Epithelial cell of proximal tubule (primary cell): ENCODE measurements around the gene MCOLN2. TPM values are rescaled to one million over a fixed set of nuclear protein-coding genes. Genes with fewer than 3 reads are reported as not detected.
A peak's percentile ranks its signal among the peaks of the same experiment; 100 is the strongest.

Source experiments
- DNase-seq: peaks from one replicate; pipeline ENCODE4 v3.0.0-alpha.2; 2011; ENCODE audit warnings: low read depth
- H3K4me3 ChIP-seq: 2 replicates; pipeline ENCODE4 v1.5.1; 2011; ENCODE audit warnings: low read depth, mild to moderate bottlenecking, low read length
- total RNA-seq: library from RNA; depleted of rRNA; stranded (reverse); fragments of >200 nt; gene quantifications from 2 replicates; pipeline ENCODE4 v1.2.3, GENCODE V29; 2015
- TF ChIP-seq, protein P1 (sequence below): conservative IDR thresholded peaks from 2 replicates; pipeline ENCODE4 v1.5.1; 2012; ENCODE audit warnings: low read depth, mild to moderate bottlenecking, low read length

Gene MCOLN2
- total RNA-seq, 1 donor from 2014 or later, result 3.5 TPM

DNA sequence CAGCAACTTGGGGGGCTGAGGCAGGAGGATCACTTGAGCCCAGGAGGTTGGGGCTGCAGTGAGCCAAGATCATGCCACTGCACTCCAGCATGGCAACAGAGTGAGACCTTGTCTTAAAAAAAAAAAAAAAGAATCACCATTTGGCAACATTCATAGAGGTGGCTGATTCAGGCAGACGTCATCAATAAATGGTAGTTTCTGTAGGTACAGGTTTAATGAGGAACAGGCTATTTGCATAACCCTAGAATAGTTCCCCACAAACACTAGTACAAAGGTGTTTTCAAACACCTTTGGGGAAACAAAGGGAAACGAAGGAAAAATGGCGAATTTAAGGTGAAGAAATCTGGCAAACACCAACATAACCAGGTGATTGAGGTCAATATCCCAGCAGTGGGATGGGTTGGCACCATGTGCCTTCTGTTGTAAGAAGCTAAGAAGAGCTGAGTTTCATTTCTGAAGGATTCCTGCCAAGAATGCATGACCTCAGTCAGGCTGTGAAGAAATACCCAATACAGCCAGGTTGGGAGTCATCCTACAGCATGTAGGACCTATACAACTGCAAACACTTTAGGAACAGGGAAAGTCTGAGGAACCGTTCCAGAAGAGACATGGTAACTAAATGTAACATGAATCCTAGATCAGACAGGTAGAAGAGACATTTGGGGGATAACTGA lies 109.5 kb downstream of the MCOLN2 start:
- peak; percentile 65 for DNase-seq
- TF ChIP-seq, protein P1, sequence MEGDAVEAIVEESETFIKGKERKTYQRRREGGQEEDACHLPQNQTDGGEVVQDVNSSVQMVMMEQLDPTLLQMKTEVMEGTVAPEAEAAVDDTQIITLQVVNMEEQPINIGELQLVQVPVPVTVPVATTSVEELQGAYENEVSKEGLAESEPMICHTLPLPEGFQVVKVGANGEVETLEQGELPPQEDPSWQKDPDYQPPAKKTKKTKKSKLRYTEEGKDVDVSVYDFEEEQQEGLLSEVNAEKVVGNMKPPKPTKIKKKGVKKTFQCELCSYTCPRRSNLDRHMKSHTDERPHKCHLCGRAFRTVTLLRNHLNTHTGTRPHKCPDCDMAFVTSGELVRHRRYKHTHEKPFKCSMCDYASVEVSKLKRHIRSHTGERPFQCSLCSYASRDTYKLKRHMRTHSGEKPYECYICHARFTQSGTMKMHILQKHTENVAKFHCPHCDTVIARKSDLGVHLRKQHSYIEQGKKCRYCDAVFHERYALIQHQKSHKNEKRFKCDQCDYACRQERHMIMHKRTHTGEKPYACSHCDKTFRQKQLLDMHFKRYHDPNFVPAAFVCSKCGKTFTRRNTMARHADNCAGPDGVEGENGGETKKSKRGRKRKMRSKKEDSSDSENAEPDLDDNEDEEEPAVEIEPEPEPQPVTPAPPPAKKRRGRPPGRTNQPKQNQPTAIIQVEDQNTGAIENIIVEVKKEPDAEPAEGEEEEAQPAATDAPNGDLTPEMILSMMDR, result no peak
- no peak overlapping the region for H3K4me3 ChIP-seq

DNA sequence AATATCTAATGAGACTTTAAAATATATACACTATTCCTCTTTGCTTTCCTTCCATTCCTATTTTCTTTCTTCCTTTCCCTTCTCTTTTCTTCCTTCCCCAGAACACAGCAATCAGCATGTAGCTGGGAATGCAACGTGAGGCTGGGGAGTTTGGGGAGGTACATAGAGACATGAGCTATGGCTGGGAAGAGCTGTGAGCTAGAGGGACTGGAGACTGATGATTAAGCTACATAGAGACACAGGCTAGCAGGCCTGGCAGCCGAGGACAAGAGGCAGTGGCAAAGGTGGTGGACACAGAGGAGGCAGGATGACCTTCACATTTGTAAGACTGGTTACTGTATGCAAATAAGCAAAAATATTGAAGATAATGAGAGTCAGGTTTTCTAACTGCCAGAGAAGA lies 111.4 kb downstream of the MCOLN2 start:
- no peak overlapping the region for H3K4me3 ChIP-seq
- DNase-seq, result no peak
- TF ChIP-seq, protein P1, result no peak

DNA sequence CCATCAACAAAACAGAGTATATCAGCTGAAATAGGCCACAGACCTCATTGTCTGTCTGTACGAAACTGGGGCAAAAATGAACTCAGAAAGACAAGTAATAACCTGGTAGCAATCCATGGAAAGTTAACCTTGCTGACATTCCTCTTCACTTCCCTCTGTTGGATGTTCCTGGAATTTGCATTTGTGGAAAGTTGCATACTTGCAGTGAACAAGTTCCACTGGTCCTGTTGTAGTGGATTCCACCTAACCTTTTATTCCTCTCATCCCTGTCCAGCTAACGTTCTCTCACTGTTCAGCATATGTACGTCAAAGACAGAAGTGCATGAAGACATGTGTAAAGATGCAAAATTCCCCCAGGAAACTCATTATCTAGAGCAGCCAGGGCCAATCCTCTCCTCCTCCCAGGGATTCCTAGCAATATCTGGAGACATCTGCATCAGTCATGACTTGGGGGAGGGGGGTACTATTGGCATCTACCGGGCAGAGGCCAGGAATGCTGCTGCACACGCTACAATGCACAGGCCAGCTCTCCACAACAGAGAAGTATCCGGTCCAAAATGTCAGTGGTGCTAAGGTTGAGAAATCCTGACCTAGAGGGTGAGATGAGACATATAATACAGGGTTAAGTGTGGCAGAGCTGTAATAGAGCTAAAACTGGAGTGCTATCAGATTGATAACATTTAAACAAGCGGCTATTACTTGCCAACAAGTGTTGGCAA lies 112.1 kb downstream of the MCOLN2 start:
- DNase-seq, result peak; percentile 57
- TF ChIP-seq, protein P1, result peak; percentile 28

DNA sequence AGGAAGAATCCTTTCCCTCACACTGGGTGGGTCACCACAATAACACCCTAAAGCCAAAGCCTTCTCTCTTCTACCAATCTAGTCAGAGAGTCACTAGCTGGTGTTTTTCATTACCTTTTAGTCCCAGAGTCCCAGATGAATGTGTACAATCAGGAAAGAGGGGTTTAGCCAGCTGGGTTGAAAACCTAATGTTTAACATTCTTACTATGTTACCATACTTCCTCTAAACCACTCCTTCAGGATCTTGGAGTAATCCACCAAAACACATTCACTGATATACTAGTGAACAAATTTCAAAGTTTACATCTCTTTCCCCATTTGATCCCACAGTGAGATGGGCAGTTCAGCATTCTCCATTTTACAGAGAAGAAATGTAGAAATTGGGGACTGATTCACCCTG lies 113.6 kb downstream of the MCOLN2 start:
- DNase-seq, result no peak
- TF ChIP-seq, protein P1, result no peak
- no peak overlapping the region for H3K4me3 ChIP-seq

More for the DNA sequence above, 112.1 kb downstream of the MCOLN2 start:
- no peak overlapping the region for H3K4me3 ChIP-seq

DNA sequence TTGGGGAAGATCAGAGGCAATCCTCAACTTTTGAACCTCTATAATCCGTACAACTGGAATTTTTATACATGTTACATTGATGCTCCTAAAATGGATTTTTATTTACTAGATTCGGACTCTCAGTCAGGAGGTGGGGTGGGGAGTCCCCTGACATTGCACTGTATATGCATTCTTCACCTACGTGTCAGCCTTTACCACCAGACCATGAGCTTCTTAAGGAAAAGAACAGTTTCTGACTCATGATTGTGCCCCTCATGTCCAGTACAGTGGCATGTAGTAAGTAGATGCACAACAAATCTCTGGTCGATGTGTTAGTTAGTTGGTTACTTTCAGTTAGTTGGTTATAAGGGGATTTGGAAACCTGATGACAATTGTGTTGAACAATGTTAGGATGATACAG lies 119.3 kb downstream of the MCOLN2 start:
- DNase-seq, result no peak
- TF ChIP-seq, protein P1, result no peak
- no peak overlapping the region for H3K4me3 ChIP-seq

DNA sequence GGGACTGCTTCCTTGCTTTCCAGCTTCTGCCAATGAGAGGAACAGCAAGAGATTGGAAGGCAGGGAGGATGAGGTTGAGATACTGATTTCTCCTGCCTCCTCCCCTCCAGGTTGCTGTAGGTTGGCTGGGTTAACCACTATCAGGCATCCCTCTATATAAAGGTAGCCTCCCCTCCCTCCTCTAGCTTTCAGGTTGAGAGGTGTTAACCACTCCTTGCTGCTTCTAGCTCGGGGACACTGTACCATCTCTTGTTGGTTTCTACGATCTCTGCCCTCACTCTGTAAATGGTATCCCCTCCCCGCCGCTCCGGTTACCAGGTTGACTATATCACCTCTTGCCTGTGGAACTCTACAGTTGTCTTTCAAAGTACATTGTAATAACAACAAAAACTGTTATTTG lies 120.6 kb downstream of the MCOLN2 start:
- H3K4me3 ChIP-seq, result no peak overlapping the region
- TF ChIP-seq, protein P1, result no peak
- DNase-seq, result no peak

Other genes starting within 250 kb of the MCOLN2 start
- gene LPAR3, start 103.9 kb downstream of the MCOLN2 start, total RNA-seq, result 1.2 and 1.8 TPM in 2 replicates
- gene MCOLN3, start 51.4 kb upstream of the MCOLN2 start, total RNA-seq, result 3.1 and 3.7 TPM in 2 replicates
- gene SYDE2, start 203.9 kb upstream of the MCOLN2 start, total RNA-seq, result 2.9 and 4.7 TPM in 2 replicates